ENCODE measurements around the gene SLC17A7. TPM values are rescaled to one million over a fixed set of nuclear protein-coding genes. Genes with fewer than 3 reads are reported as not detected.
"Not testable (repeated sequence)": the region's sequence is repeated elsewhere in the genome, so short reads cannot be mapped to it uniquely, and the experiment has no call there.

The SLC17A7 gene
- total RNA-seq, 1 experiment from 2014 or later = 1.8 TPM

DNA sequence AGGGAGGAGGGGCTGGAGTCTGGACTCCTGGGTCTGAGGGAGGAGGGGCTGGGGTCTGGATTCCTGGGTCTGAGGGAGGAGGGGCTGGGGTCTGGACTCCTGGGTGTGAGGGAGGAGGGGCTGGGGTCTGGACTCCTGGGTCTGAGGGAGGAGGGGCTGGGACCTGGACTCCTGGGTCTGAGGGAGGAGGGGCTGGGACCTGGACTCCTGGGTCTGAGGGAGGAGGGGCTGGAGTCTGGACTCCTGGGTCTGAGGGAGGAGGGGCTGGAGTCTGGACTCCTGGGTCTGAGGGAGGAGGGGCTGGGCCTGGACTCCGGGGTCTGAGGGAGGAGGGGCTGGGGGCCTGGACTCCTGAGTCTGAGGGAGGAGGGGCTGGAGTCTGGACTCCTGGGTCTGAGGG is 19.8 kb upstream of the SLC17A7 start:
- H3K36me3 ChIP-seq (ENCODE audit: control insufficient read depth in 1 of 2, insufficient read depth in 2 of 2, low read length in 2 of 2); intact Hi-C loops (cut with micrococcal nuclease); H3K27ac ChIP-seq (ENCODE audit: low read depth, low read length): not testable (repeated sequence)

DNA sequence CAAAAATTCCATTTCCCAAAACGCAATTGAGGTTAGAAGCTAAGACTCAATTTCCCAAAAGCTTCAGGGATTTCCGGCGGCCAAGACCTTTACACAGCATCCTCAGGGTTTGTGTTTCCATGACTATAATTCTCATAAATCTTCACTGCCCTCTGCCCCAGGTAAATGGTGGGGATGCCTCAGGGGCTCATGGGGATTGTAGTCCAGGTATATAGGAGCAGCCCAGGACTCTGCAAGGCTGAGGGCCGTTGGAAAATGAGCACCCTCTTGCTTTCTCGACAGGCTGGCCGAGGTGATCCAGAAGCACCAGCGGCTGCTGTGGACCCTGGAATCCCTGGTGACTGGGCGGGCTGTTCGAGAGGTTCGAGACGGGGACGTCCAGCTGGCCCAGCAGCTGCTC is 18.1 kb upstream of the SLC17A7 start:
- Histone ChIP-seq H3K9ac (ENCODE audit: low read length) (no peak overlapping the region), H3K79me2 (ENCODE audit: insufficient read depth, low read length) (peaks cover 11% of the 10 kb centered on the region), H3K4me3 (replicated peaks in 1 of 2; ENCODE audit: low read depth in 1 of 2, low read length in 2 of 2) (no peak overlapping the region), H4K20me1 (ENCODE audit: insufficient read depth) (no peaks in the 10 kb centered on the region), H3K9me2 (ENCODE audit: insufficient read depth) (no peaks in the 10 kb centered on the region), H2AFZ (ENCODE audit: low read depth, low read length, poor library complexity, severe bottlenecking) (no peak overlapping the region), H3K4me2 (ENCODE audit: low read length) (no peak overlapping the region), H3K36me3 (ENCODE audit: control insufficient read depth in 1 of 2, insufficient read depth in 2 of 2, low read length in 2 of 2) (no peaks in the 10 kb centered on the region), H3K4me1 (ENCODE audit: control insufficient read depth in 1 of 2, insufficient read depth in 2 of 2, low read length in 2 of 2) (peaks cover 2 to 3% of the 10 kb centered on the region in 2 experiments; a peak in 2 of 4 replicates), H3K27ac (ENCODE audit: low read depth, low read length) (no peak overlapping the region), H3K9me3 (ENCODE audit: control insufficient read depth in 1 of 2, insufficient read depth in 1 of 2, low read depth in 1 of 2, low read length in 2 of 2) (no peaks in the 10 kb centered on the region), H3K27me3 (ENCODE audit: insufficient read depth, low read length) (no peaks in the 10 kb centered on the region)
- POLR2A ChIA-PET = no interaction called here
- no peak for DNase-seq (ENCODE audit: low read depth, low spot score)
- peak; percentile 56 for ATAC-seq
- RAD21 ChIA-PET (ENCODE audit: low non-redundant PET in 1 of 2, low total read pairs in 2 of 2, uncharacterized antibody in 2 of 2, unreplicated experiment in 2 of 2) = no interaction called here
- TF ChIP-seq EZH2 (IDR thresholded peaks at IDR 0.05) (no peak), JUND (IDR thresholded peaks at IDR 0.05) (no peak), SRF (IDR thresholded peaks at IDR 0.05; ENCODE audit: low read depth) (no peak), POLR2AphosphoS5 (IDR thresholded peaks at IDR 0.05; ENCODE audit: low read depth, low read length) (no peak), ZNF274 (IDR thresholded peaks at IDR 0.05; ENCODE audit: low read depth, low read length) (no peak), ZFX (IDR thresholded peaks at IDR 0.05) (no peak), TCF7L2 (IDR thresholded peaks at IDR 0.05; ENCODE audit: borderline replicate concordance, extremely low read depth, insufficient read depth, insufficient read length) (no peak)
- TF ChIP-seq, protein P1, sequence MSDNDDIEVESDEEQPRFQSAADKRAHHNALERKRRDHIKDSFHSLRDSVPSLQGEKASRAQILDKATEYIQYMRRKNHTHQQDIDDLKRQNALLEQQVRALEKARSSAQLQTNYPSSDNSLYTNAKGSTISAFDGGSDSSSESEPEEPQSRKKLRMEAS (IDR thresholded peaks at IDR 0.05) = no peak
- TF ChIP-seq, protein P2, sequence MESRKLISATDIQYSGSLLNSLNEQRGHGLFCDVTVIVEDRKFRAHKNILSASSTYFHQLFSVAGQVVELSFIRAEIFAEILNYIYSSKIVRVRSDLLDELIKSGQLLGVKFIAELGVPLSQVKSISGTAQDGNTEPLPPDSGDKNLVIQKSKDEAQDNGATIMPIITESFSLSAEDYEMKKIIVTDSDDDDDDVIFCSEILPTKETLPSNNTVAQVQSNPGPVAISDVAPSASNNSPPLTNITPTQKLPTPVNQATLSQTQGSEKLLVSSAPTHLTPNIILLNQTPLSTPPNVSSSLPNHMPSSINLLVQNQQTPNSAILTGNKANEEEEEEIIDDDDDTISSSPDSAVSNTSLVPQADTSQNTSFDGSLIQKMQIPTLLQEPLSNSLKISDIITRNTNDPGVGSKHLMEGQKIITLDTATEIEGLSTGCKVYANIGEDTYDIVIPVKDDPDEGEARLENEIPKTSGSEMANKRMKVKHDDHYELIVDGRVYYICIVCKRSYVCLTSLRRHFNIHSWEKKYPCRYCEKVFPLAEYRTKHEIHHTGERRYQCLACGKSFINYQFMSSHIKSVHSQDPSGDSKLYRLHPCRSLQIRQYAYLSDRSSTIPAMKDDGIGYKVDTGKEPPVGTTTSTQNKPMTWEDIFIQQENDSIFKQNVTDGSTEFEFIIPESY (IDR thresholded peaks at IDR 0.05; ENCODE audit: extremely low read depth, insufficient replicate concordance, low read length) = no peak
- TF ChIP-seq, protein P3, sequence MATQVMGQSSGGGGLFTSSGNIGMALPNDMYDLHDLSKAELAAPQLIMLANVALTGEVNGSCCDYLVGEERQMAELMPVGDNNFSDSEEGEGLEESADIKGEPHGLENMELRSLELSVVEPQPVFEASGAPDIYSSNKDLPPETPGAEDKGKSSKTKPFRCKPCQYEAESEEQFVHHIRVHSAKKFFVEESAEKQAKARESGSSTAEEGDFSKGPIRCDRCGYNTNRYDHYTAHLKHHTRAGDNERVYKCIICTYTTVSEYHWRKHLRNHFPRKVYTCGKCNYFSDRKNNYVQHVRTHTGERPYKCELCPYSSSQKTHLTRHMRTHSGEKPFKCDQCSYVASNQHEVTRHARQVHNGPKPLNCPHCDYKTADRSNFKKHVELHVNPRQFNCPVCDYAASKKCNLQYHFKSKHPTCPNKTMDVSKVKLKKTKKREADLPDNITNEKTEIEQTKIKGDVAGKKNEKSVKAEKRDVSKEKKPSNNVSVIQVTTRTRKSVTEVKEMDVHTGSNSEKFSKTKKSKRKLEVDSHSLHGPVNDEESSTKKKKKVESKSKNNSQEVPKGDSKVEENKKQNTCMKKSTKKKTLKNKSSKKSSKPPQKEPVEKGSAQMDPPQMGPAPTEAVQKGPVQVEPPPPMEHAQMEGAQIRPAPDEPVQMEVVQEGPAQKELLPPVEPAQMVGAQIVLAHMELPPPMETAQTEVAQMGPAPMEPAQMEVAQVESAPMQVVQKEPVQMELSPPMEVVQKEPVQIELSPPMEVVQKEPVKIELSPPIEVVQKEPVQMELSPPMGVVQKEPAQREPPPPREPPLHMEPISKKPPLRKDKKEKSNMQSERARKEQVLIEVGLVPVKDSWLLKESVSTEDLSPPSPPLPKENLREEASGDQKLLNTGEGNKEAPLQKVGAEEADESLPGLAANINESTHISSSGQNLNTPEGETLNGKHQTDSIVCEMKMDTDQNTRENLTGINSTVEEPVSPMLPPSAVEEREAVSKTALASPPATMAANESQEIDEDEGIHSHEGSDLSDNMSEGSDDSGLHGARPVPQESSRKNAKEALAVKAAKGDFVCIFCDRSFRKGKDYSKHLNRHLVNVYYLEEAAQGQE (IDR thresholded peaks at IDR 0.05; ENCODE audit: low read depth) = no peak
- CTCF ChIA-PET = no interaction called here
- no TSS peak for BruUV-seq (replicated peaks)
- intact Hi-C loops (cut with micrococcal nuclease) = no loop called here

More for the DNA sequence above, 19.8 kb upstream of the SLC17A7 start:
- H2AFZ ChIP-seq (ENCODE audit: low read depth, low read length, poor library complexity, severe bottlenecking); H3K9ac ChIP-seq (ENCODE audit: low read length); H3K9me2 ChIP-seq (ENCODE audit: insufficient read depth); BruUV-seq (replicated peaks); DNase-seq (ENCODE audit: low read depth, low spot score); POLR2A ChIA-PET; H3K4me3 ChIP-seq (replicated peaks in 1 of 2; ENCODE audit: low read depth in 1 of 2, low read length in 2 of 2); H3K27me3 ChIP-seq (ENCODE audit: insufficient read depth, low read length); RAD21 ChIA-PET (ENCODE audit: low non-redundant PET in 1 of 2, low total read pairs in 2 of 2, uncharacterized antibody in 2 of 2, unreplicated experiment in 2 of 2); ATAC-seq; H4K20me1 ChIP-seq (ENCODE audit: insufficient read depth); H3K79me2 ChIP-seq (ENCODE audit: insufficient read depth, low read length); H3K4me2 ChIP-seq (ENCODE audit: low read length); H3K4me1 ChIP-seq (ENCODE audit: control insufficient read depth in 1 of 2, insufficient read depth in 2 of 2, low read length in 2 of 2); H3K9me3 ChIP-seq (ENCODE audit: control insufficient read depth in 1 of 2, insufficient read depth in 1 of 2, low read depth in 1 of 2, low read length in 2 of 2); CTCF ChIA-PET: not testable (repeated sequence)
